H9 (cell line): ENCODE measurements around the gene TFG. TPM values are rescaled to one million over a fixed set of nuclear protein-coding genes. Genes with fewer than 3 reads are reported as not detected.

Source experiments
- DNase-seq: peaks from one replicate; pipeline ENCODE4 v3.0.0-alpha.2; 2017
- H2AFZ ChIP-seq: one replicate; pipeline ENCODE4 v1.6.1; 2013; ENCODE audit warnings: mild to moderate bottlenecking, low read length, control low read depth, moderate library complexity
- H2AK5ac ChIP-seq: 2 replicates; pipeline ENCODE4 v1.6.1; 2013; ENCODE audit warnings: low read length, control low read depth, mixed read lengths; ENCODE audit not compliant: insufficient read length
- H2BK120ac ChIP-seq: one replicate; pipeline ENCODE4 v1.6.1; 2013; ENCODE audit warnings: low read depth, mild to moderate bottlenecking, low read length, control low read depth, inconsistent platforms; ENCODE audit not compliant: poor library complexity, severe bottlenecking
- H2BK12ac ChIP-seq: 2 replicates; pipeline ENCODE4 v1.6.1; 2013; ENCODE audit warnings: low read length, control low read depth, mixed read lengths, low read depth; ENCODE audit not compliant: insufficient read length
- H2BK15ac ChIP-seq: 2 replicates; pipeline ENCODE4 v1.6.1; 2013; ENCODE audit warnings: low read depth, low read length, control low read depth
- H2BK20ac ChIP-seq: one replicate; pipeline ENCODE4 v1.6.1; 2013; ENCODE audit warnings: low read depth, mild to moderate bottlenecking, low read length, control low read depth, inconsistent platforms; ENCODE audit not compliant: poor library complexity, severe bottlenecking
- H2BK5ac ChIP-seq: 2 replicates; pipeline ENCODE4 v1.6.1; 2013; ENCODE audit warnings: low read length, control low read depth, mixed read lengths; ENCODE audit not compliant: insufficient read length
- H3K14ac ChIP-seq: 2 replicates; pipeline ENCODE4 v1.6.1; 2013; ENCODE audit warnings: low read length, control low read depth; ENCODE audit not compliant: insufficient read depth
- H3K18ac ChIP-seq: 2 replicates; pipeline ENCODE4 v1.6.1; 2013; ENCODE audit warnings: low read depth, mild to moderate bottlenecking, mixed read lengths, low read length, control low read depth; ENCODE audit not compliant: insufficient read length
- H3K23ac ChIP-seq: 2 replicates; pipeline ENCODE4 v1.6.1; 2013; ENCODE audit warnings: low read length, control low read depth, mixed read lengths, low read depth; ENCODE audit not compliant: insufficient read length
- H3K23me2 ChIP-seq: 2 replicates; pipeline ENCODE4 v1.6.1; 2013; ENCODE audit warnings: low read depth, mild to moderate bottlenecking, mixed read lengths, low read length, control low read depth; ENCODE audit not compliant: insufficient read length, poor library complexity, severe bottlenecking
- H3K27ac ChIP-seq: 2 replicates; pipeline ENCODE4 v1.5.1; 2013; ENCODE audit warnings: low read length, control low read depth, mixed read lengths, low read depth; ENCODE audit not compliant: insufficient read length
- H3K27me3 ChIP-seq: 2 replicates; pipeline ENCODE4 v1.6.1; 2013; ENCODE audit warnings: low read length, control low read depth, inconsistent platforms; ENCODE audit not compliant: insufficient read depth
- H3K4ac ChIP-seq: 2 replicates; pipeline ENCODE4 v1.6.1; 2013; ENCODE audit warnings: low read depth, mild to moderate bottlenecking, control low read depth, inconsistent platforms, low read length, moderate library complexity
- H3K4me1 ChIP-seq: 2 replicates; pipeline ENCODE4 v1.6.1; 2013; ENCODE audit warnings: low read length, control low read depth, inconsistent platforms; ENCODE audit not compliant: insufficient read depth
- H3K4me2 ChIP-seq: 2 replicates; pipeline ENCODE4 v1.6.1; 2013; ENCODE audit warnings: low read length, control low read depth, mixed read lengths; ENCODE audit not compliant: insufficient read length, insufficient read depth
- H3K56ac ChIP-seq: 2 replicates; pipeline ENCODE4 v1.6.1; 2013; ENCODE audit warnings: low read depth, mild to moderate bottlenecking, mixed read lengths, low read length, control low read depth; ENCODE audit not compliant: insufficient read length
- H3K79me1 ChIP-seq: 2 replicates; pipeline ENCODE4 v1.6.1; 2013; ENCODE audit warnings: low read depth, mild to moderate bottlenecking, moderate library complexity, low read length, control low read depth, inconsistent platforms; ENCODE audit not compliant: insufficient read depth, poor library complexity, severe bottlenecking
- H3K79me2 ChIP-seq: 2 replicates; pipeline ENCODE4 v1.6.1; 2013; ENCODE audit warnings: low read length, control low read depth, inconsistent platforms; ENCODE audit not compliant: insufficient read depth
- H3K9ac ChIP-seq: 2 replicates; pipeline ENCODE4 v1.6.1; 2013; ENCODE audit warnings: low read length, control low read depth, mixed read lengths; ENCODE audit not compliant: insufficient read length; ENCODE audit errors: extremely low read depth
- H3K9me3 ChIP-seq: one replicate; pipeline ENCODE4 v1.6.1; 2013; ENCODE audit warnings: low read depth, low read length, inconsistent platforms; ENCODE audit not compliant: control insufficient read depth
- H3T11ph ChIP-seq: one replicate; pipeline ENCODE4 v1.6.1; 2013; ENCODE audit warnings: mild to moderate bottlenecking, low read length, control low read depth, inconsistent platforms
- H4K20me1 ChIP-seq: one replicate; pipeline ENCODE4 v1.6.1; 2013; ENCODE audit not compliant: control insufficient read depth, insufficient read length, insufficient read depth
- H4K5ac ChIP-seq: 2 replicates; pipeline ENCODE4 v1.6.1; 2013; ENCODE audit warnings: low read depth, mild to moderate bottlenecking, mixed read lengths, low read length, control low read depth; ENCODE audit not compliant: insufficient read length
- H4K8ac ChIP-seq: replicated peaks from 2 replicates; pipeline ENCODE4 v1.6.1; 2013; ENCODE audit warnings: low read length, control low read depth, mixed read lengths, low read depth; ENCODE audit not compliant: insufficient read length
- H4K91ac ChIP-seq: 2 replicates; pipeline ENCODE4 v1.6.1; 2013; ENCODE audit warnings: low read depth, mild to moderate bottlenecking, moderate library complexity, mixed read lengths, low read length, control low read depth; ENCODE audit not compliant: insufficient read length
- H3K27ac Mint-ChIP-seq, 3 experiments: 2 replicates in 2 of 3; 3 replicates in 1 of 3; pipeline ENCODE4 v1.8.0; 2020 to 2021; ENCODE audit warnings: mixed read lengths in 3 of 3, mild to moderate bottlenecking in 1 of 3, moderate library complexity in 1 of 3
- H3K27me3 Mint-ChIP-seq: 2 replicates; pipeline ENCODE4 v1.8.0; 2021; ENCODE audit warnings: low read depth, mild to moderate bottlenecking, moderate library complexity, mixed read lengths
- H3K36me3 Mint-ChIP-seq, 3 experiments: 2 replicates in 2 of 3; 3 replicates in 1 of 3; pipeline ENCODE4 v1.8.0; 2020 to 2021; ENCODE audit warnings: low read depth in 3 of 3, mixed read lengths in 3 of 3; ENCODE audit not compliant: insufficient read depth in 1 of 3
- H3K4me1 Mint-ChIP-seq, 2 experiments: 2 replicates each; pipeline ENCODE4 v1.8.0; 2020; ENCODE audit warnings: mixed read lengths in 2 of 2
- H3K4me3 Mint-ChIP-seq, 2 experiments: 2 replicates in 1 of 2; 3 replicates in 1 of 2; pipeline ENCODE4 v1.8.0; 2020 to 2021; ENCODE audit warnings: mild to moderate bottlenecking in 2 of 2, mixed read lengths in 2 of 2, moderate library complexity in 1 of 2
- H3K9me3 Mint-ChIP-seq, 2 experiments: 2 replicates in 1 of 2; 3 replicates in 1 of 2; pipeline ENCODE4 v1.8.0; 2020; ENCODE audit warnings: mild to moderate bottlenecking in 2 of 2, mixed read lengths in 2 of 2, moderate library complexity in 1 of 2
- CTCF ChIP-seq: fragments of 200-600 bp; sonication (generic); conservative IDR thresholded peaks from 3 replicates; pipeline ENCODE4 v1.8.0; 2021; ENCODE audit warnings: antibody characterized with exemption, mild to moderate bottlenecking
- WGBS: extraction: QIAGEN DNeasy Blood & Tissue Kit; methylation state at CpG from one replicate; pipeline ENCODE4 v1.1.7; 2013; ENCODE audit warnings: missing lambda C conversion rate, low lambda C conversion rate, mixed read lengths; ENCODE audit not compliant: insufficient read length; ENCODE audit errors: extremely low coverage; 5-methylcytosine and 5-hydroxymethylcytosine counted together
- total RNA-seq: library from RNA; stranded (reverse); gene quantifications from 2 replicates; pipeline ENCODE4 v1.2.1, GENCODE V29; 2021

TFG gene
- total RNA-seq, 1 experiment from 2014 or later = 80.7 TPM

- H3K4me1 Mint-ChIP-seq = peaks cover 0 to 3% of the 10 kb centered on the region in 2 experiments; a peak in 2 of 4 replicates
- H3K36me3 Mint-ChIP-seq = no peaks in the 10 kb centered on the region; a peak in 1 of 7 replicates
- no peak overlapping the region for H2BK20ac ChIP-seq
- no peak overlapping the region for H3K14ac ChIP-seq
- no peak overlapping the region for H3K4me3 Mint-ChIP-seq
- no peak overlapping the region for H3K4me2 ChIP-seq
- H3K9me3 Mint-ChIP-seq = peaks cover 4 to 9% of the 10 kb centered on the region in 2 experiments; a peak in 4 of 5 replicates
- no peak overlapping the region for H3T11ph ChIP-seq
- no peak overlapping the region for H2AK5ac ChIP-seq
- H3K27ac ChIP-seq = no peak overlapping the region
- no peaks in the 10 kb centered on the region for H3K79me1 ChIP-seq
- no peak overlapping the region for H2BK15ac ChIP-seq
- no peak overlapping the region for H2BK12ac ChIP-seq
- no peak overlapping the region for H4K91ac ChIP-seq
- WGBS = no CpG with 5 or more reads among the region's 2 CpGs
- H3K23me2 ChIP-seq = no peaks in the 10 kb centered on the region
- H3K27me3 ChIP-seq = no peaks in the 10 kb centered on the region
- H4K8ac ChIP-seq = no peak overlapping the region
- no peak overlapping the region for H2AFZ ChIP-seq
- H3K23ac ChIP-seq = no peak overlapping the region
- H3K27me3 Mint-ChIP-seq = no peaks in the 10 kb centered on the region
- no peaks in the 10 kb centered on the region for H4K20me1 ChIP-seq
- H3K27ac Mint-ChIP-seq = no peak overlapping the region
- H4K5ac ChIP-seq = no peak overlapping the region
- no peak overlapping the region for H2BK120ac ChIP-seq
- H3K4ac ChIP-seq = no peak overlapping the region
- H3K56ac ChIP-seq = no peak overlapping the region
- no peaks in the 10 kb centered on the region for H3K9me3 ChIP-seq
- H2BK5ac ChIP-seq = no peak overlapping the region
- H3K4me1 ChIP-seq = no peaks in the 10 kb centered on the region
- H3K18ac ChIP-seq = no peak overlapping the region
- DNase-seq = no peak
- TF ChIP-seq CTCF = no peak
- H3K9ac ChIP-seq = no peak overlapping the region
- H3K79me2 ChIP-seq = no peaks in the 10 kb centered on the region
These were observed 80.3 kb downstream of the TFG start for GRCh38 chr3:100789579-100789978.
